HT-29 (cell line): Measurements from ENCODE around the gene HNRNPH2. TPM values are rescaled to one million over a fixed set of nuclear protein-coding genes. Genes with fewer than 3 reads are reported as not detected.

Source experiments
- DNase-seq: peaks from one replicate; pipeline ENCODE4 v3.0.0-alpha.2; 2015; ENCODE audit warnings: low spot score
- total RNA-seq: library from RNA; depleted of rRNA; stranded (reverse); fragments of >200 nt; shearing (Covaris generic); gene quantifications from 2 replicates; pipeline ENCODE4 v1.2.3, GENCODE V29; 2014; rRNA removed

HNRNPH2 gene
- total RNA-seq, 1 experiment from 2014 or later = 51.5 TPM

DNA sequence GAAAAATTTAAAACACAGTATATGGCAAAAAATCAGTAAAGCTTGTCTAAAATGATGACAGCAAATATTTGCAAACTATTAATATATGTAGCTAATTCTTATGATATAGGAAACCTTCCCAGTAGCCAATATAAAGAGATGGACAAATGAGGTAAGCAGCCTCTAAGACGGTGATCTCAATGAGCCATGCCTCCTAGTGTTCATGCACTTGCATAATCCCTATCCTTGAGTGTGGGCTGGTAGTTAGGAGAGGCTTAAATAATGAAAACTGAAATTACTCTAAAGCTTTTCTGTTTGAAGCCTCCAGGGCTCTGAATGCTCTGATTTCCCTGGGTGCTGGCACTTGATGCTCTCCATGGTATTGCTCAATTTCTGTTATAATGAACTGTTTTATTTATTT lies 52.6 kb downstream of the HNRNPH2 start:
- DNase-seq = peak; percentile 4

DNA sequence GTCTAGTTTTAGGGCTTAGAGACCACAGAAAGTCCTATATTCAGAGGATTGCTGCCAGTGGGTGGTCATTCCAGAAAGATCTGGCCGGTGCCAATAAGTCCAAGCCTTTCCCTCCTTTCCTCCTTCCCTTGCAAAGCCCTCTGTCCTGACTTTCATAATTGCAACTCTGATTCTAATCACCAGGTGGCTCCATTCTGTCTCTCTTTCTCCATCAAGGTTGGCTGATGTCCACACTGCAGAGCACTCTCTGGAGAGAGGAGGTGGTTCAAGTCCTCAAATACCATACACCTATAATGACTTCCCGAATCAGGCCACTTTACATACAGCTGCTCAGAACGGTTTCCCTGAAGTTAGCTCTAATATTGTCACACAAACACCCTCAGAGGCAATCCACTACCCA lies 54.9 kb downstream of the HNRNPH2 start:
- DNase-seq = peak; percentile 64

Other genes with a start within 250 kb of the HNRNPH2 start
- 0.05 and 0.13 TPM in 2 replicates for gene DRP2, start 188.4 kb upstream of the HNRNPH2 start, total RNA-seq
- not detected in 2 replicates for gene TAF7L, start 116.9 kb upstream of the HNRNPH2 start, total RNA-seq
- gene TIMM8A, start 59.5 kb upstream of the HNRNPH2 start, total RNA-seq = 2.6 and 5.3 TPM in 2 replicates
- not detected in 2 replicates for gene BTK, start 22.0 kb upstream of the HNRNPH2 start, total RNA-seq
- gene RPL36A, start 17.2 kb upstream of the HNRNPH2 start, total RNA-seq = 658 and 887 TPM in 2 replicates
- 53.8 and 54.9 TPM in 2 replicates for gene GLA, start 297 bp upstream of the HNRNPH2 start, total RNA-seq
- gene ARMCX4, start 77.2 kb downstream of the HNRNPH2 start, total RNA-seq = 0.13 and 0.43 TPM in 2 replicates
- not detected in 2 replicates for gene ARMCX1, start 142.3 kb downstream of the HNRNPH2 start, total RNA-seq
- 9.2 and 10.0 TPM in 2 replicates for gene ARMCX6, start 209.8 kb downstream of the HNRNPH2 start, total RNA-seq
- gene ARMCX3, start 214.9 kb downstream of the HNRNPH2 start, total RNA-seq = 9.2 and 11.3 TPM in 2 replicates